Muscle layer of colon (tissue), 2 donors: ENCODE data around the gene TNFAIP6.
"Not testable (repeated sequence)": the region's sequence is repeated elsewhere in the genome, so short reads cannot be mapped to it uniquely, and the experiment has no call there.

Source experiments
- H3K27ac ChIP-seq: one replicate; pipeline ENCODE4 v1.7.0; 2013; ENCODE audit warnings: low read depth, mild to moderate bottlenecking, low read length, moderate library complexity
- H3K27me3 ChIP-seq, 2 donors: one replicate each; pipeline ENCODE4 v1.7.0; 2013; ENCODE audit warnings: low read length in 2 of 2, mild to moderate bottlenecking in 2 of 2; ENCODE audit not compliant: insufficient read depth in 2 of 2, control insufficient read depth in 1 of 2
- H3K36me3 ChIP-seq: one replicate; pipeline ENCODE4 v1.7.0; 2013; ENCODE audit warnings: mild to moderate bottlenecking, low read length; ENCODE audit not compliant: insufficient read depth
- H3K4me1 ChIP-seq: one replicate; pipeline ENCODE4 v1.7.0; 2013; ENCODE audit warnings: mild to moderate bottlenecking, low read length; ENCODE audit not compliant: insufficient read depth
- H3K4me3 ChIP-seq, 2 donors: one replicate each; pipeline ENCODE4 v1.7.0; 2013; ENCODE audit warnings: low read length in 2 of 2, low read depth in 1 of 2, mild to moderate bottlenecking in 1 of 2, moderate library complexity in 1 of 2
- H3K9ac ChIP-seq: one replicate; pipeline ENCODE4 v1.7.0; 2013; ENCODE audit warnings: low read length
- H3K9me3 ChIP-seq: one replicate; pipeline ENCODE4 v1.7.0; 2013; ENCODE audit warnings: mild to moderate bottlenecking, low read length
- donor health status: abdominal sarcoma.
- donor health status: Adenocarcinoma of cecum.

The TNFAIP6 gene

DNA sequence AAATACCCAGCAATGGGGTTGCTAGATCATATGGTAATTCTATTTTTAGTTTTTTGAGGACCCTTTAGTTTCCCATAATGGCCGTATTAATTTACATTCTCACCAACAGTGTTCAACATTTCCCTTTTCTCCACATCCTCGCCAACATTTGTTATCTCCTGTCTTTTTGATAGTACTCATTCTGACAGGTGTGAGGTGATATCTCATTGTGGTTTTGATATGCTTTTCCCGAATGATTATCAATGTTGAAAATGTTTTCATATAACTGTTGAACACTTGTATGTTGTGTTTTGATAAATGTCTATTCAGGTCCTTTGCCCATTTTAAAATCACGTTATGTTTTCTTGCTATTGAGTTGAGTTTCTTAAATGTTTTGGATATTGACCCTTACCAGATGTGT is 46.5 kb downstream of the TNFAIP6 start:
- H3K4me3 ChIP-seq: no peak overlapping the region
- no peaks in the 10 kb centered on the region for H3K36me3 ChIP-seq
- no peaks in the 10 kb centered on the region for H3K9me3 ChIP-seq

DNA sequence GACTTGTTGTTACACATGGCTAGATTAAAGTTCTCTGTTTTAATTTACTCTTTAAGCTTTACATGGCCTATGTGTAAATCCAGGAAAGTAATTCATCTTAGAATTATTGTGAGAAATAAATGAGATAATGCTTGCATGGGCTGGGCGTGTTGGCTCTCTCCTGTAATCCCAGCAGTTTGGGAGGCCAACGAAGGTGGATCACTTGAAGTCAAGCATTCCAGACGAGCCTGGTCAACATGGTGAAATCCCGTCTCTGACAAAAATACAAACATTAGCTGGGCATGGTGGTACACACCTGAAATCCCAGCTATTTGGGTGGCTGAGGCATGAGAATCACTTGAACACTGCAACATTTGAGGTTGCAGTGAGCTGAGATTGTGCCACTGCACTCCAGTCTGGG is 48.0 kb downstream of the TNFAIP6 start:
- Histone ChIP-seq H3K9ac (no peak overlapping the region), H3K9me3 (no peaks in the 10 kb centered on the region), H3K4me1 (no peaks in the 10 kb centered on the region), H3K4me3 (no peak overlapping the region), H3K27me3 (no peaks in the 10 kb centered on the region), H3K36me3 (no peaks in the 10 kb centered on the region), H3K27ac (no peak overlapping the region)

More for the DNA sequence above, 46.5 kb downstream of the TNFAIP6 start:
- Histone ChIP-seq H3K27me3 (no peaks in the 10 kb centered on the region), H3K4me1 (no peaks in the 10 kb centered on the region), H3K27ac (no peak overlapping the region), H3K9ac (no peak overlapping the region)

DNA sequence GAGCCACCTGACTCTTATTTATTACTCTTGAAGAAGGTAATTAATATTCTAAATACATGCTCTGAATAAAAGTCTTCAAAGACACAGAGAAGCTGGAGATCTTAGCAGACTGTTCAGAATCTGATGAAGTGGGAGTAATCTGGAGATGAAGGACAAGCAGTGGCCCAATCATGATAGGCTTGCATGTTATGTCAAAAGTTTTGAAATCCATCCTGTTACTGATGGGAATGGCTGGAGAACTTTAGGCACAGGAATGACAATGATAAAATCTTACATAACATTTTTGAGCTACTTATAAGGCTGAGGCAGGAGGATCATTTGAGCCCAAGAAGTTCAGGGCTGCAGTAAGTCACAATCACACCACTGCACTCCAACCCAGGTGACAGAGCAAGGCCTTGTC is 49.9 kb downstream of the TNFAIP6 start:
- Histone ChIP-seq H3K36me3 (no peaks in the 10 kb centered on the region), H3K4me3 (no peak overlapping the region), H3K27ac (no peak overlapping the region), H3K9me3 (no peaks in the 10 kb centered on the region), H3K27me3 (no peaks in the 10 kb centered on the region), H3K4me1 (no peaks in the 10 kb centered on the region), H3K9ac (no peak overlapping the region)

DNA sequence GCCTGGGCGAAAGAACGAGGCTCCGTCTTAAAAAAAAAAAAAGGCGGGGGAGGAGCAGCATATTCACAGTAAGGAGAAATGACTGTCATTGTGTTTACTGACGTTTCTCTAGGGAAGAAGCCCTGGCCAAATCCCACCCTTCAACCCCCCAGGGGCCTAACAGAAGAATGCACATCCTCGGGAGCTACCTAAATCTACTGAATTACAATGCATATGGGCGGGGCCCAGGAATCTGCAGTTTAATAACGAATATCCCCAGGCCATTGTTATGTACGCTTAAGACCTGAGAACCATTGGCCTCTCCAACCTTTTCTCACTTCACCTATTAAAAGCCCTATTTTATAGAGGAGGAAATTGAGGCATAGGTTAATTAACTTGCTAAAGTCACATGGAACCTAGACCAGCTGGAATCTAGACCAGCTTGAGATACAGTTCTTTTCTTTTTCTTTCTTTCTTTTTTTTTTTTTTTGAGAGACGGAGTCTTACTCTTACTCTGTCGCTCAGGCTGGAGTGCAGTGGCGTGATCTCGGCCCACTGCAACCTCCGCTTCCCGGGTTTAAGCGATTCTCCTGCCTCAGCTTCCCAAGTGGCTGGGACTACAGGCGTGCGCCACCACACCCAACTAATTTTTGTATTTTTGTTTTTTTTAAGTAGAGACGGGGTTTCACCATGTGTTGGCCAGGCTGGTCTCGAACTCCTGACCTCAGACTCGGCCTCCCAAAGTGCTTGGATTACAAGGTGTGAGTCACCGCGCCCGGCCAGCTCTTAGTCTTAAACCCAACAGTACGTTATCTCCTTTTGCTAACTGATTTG is 51.6 kb downstream of the TNFAIP6 start:
- no peak overlapping the region for H3K9ac ChIP-seq
- H3K27ac ChIP-seq: peak overlapping the region; percentile 55

DNA sequence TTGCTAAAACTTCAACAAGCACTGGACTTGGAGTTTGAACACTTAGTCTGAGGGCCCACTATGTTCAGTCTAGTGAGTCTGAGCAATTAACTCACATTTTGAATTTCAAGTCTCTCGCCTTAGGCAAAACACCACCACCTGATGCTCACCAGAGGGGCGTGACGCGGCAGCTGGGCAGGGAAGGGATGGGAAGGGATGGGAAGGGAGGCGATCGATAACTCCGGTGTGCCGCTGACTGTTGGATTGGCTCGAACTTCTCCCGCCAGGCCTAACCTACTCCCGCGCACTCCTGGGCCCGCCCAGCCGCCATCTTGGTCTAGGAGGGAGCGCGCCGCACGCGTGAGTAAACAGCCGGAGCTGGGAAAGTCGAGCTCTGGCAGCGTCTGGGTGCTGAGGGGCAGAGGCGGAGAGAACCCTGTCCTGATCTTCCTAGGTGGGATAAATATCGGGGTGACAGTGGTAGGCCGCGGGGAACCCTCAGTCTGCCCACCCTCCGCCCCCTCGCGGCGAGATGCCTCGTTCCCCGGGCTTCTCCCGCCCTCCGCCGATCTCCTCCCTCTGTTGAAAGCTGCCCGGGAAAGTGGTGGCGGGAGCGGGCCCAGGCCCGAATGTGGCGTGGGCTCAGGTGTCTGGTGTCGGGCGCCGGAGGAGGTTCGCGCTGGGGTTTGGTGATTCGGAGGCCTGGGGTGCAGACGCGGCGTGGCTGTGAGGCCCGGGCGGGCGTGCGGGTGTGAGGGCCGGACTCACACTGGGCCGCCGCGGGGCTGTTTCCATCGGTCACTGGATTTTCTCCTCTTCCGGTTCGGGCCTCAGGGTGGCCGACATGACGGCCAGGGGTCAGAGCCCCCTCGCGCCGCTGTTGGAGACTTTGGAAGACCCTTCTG is 52.5 kb downstream of the TNFAIP6 start, which contains the start of gene RIF1:
Gene RIF1 (plus strand): TSS at position 302 of the 884 bp plus-strand sequence. CDS start 522 bp downstream, at position 824.
- peak within 1 kb of the TSS; percentile 71 to 93 for H3K4me3 ChIP-seq
- H3K36me3 ChIP-seq: peaks cover 12% of the 10 kb centered on the region
- H3K4me1 ChIP-seq: no peaks in the 10 kb centered on the region
- H3K9ac ChIP-seq: peak within 1 kb of the TSS; percentile 89
- H3K27me3 ChIP-seq: no peaks in the 10 kb centered on the region
- H3K27ac ChIP-seq: peak within 1 kb of the TSS; percentile 55
- H3K9me3 ChIP-seq: no peaks in the 10 kb centered on the region

More for the DNA sequence above, 51.6 kb downstream of the TNFAIP6 start:
- H3K36me3 ChIP-seq: peaks cover 12% of the 10 kb centered on the region
- no peaks in the 10 kb centered on the region for H3K4me1 ChIP-seq
- no peaks in the 10 kb centered on the region for H3K27me3 ChIP-seq
- no peaks in the 10 kb centered on the region for H3K9me3 ChIP-seq
- H3K4me3 ChIP-seq: peak overlapping the region in 1 of 2 donors; percentile 93

DNA sequence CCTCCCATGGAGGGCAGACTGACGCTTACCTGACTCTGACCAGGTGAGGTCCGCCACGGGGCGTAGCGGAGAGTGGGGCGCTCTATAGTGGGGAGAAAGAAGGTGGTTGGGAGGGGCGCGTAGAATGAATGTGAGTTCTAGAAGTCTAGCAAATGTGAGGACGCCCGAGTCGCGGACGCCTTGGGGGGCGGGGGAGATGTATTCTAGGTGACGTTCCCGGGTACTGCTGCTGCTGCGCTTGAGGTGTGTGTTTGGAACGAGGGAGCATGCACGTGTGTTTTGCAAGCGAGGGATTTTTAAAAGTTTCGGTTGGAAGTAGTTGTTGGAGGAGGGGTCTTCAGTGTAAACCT is 53.1 kb downstream of the TNFAIP6 start:
- H3K4me3 ChIP-seq: peak overlapping the region; percentile 71 to 93
- no peaks in the 10 kb centered on the region for H3K9me3 ChIP-seq
- H3K9ac ChIP-seq: peak overlapping the region; percentile 89
- H3K27me3 ChIP-seq: no peaks in the 10 kb centered on the region
- peak overlapping the region; percentile 55 for H3K27ac ChIP-seq
- H3K36me3 ChIP-seq: peaks cover 12% of the 10 kb centered on the region
- no peaks in the 10 kb centered on the region for H3K4me1 ChIP-seq

DNA sequence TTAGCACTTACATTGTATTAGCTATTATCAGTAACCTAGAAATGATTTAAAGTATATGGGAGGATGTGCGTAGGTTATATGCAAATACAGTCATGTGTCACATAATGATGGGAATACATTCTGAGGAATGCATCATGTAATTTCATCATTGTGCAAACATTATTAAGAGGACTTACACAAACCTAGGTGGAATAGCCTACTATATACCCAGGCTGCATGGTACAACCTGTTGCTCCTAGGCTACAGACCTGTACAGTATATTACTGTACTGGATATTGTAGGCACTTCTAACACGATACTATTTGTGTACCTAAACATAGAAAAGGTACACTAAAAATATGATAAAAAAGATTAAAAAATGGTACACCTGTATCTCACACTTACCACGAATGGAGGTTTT is 60.3 kb downstream of the TNFAIP6 start:
- no peaks in the 10 kb centered on the region for H3K9me3 ChIP-seq
- H3K36me3 ChIP-seq: peaks cover 51% of the 10 kb centered on the region
- H3K4me3 ChIP-seq: no peak overlapping the region
- no peak overlapping the region for H3K9ac ChIP-seq
- no peaks in the 10 kb centered on the region for H3K4me1 ChIP-seq
- H3K27me3 ChIP-seq: no peaks in the 10 kb centered on the region
- H3K27ac ChIP-seq: no peak overlapping the region

DNA sequence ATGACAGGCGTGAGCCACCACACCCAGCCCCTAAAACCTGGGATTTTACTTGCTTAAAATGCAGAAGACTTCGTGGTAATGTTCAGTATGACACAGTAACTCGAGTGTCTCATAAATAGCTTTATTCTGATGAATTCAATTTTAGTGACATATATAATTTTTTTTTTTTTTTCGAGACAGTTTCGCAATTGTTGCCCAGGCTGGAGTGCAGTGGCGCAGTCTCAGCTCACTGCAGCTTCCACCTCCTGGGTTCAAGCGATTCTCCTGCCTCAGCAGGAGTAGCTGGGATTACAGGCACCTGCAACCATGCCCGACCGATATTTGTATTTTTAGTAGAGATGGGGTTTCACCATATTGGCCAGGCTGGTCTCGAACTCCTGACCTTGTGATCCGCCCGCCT is 64.3 kb downstream of the TNFAIP6 start:
- not testable (repeated sequence) for H3K9me3 ChIP-seq, H3K27me3 ChIP-seq, H3K9ac ChIP-seq, H3K4me1 ChIP-seq, H3K4me3 ChIP-seq, H3K27ac ChIP-seq
- H3K36me3 ChIP-seq: peaks cover 39% of the 10 kb centered on the region

DNA sequence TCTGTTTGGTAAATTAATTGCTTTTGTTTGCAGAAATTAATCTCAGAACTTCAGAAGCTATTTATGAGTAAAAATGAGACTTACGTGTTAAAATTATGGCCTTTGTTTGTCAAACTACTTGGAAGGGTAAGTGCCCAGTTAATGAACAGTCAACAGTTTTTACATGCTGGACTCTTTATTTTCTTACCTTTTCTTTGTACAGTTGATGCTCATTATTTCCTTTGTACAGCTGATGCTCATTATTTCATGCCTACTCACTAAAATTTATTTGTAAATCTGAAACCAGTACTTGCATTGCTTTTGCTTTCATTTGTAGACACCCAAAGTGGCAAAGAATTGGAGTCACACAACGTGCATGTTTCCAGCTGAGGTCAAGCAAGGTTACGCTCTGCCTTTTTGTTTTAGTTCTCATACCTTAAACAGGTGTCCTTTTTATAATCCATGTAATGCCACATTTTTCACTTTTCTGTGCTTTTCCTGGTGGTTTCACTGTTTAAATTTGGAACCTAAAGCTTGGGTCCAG is 65.6 kb downstream of the TNFAIP6 start:
- Histone ChIP-seq H3K4me1 (no peaks in the 10 kb centered on the region), H3K36me3 (peaks cover 32% of the 10 kb centered on the region), H3K9ac (no peak overlapping the region), H3K9me3 (no peaks in the 10 kb centered on the region), H3K4me3 (no peak overlapping the region), H3K27ac (no peak overlapping the region), H3K27me3 (no peaks in the 10 kb centered on the region)

DNA sequence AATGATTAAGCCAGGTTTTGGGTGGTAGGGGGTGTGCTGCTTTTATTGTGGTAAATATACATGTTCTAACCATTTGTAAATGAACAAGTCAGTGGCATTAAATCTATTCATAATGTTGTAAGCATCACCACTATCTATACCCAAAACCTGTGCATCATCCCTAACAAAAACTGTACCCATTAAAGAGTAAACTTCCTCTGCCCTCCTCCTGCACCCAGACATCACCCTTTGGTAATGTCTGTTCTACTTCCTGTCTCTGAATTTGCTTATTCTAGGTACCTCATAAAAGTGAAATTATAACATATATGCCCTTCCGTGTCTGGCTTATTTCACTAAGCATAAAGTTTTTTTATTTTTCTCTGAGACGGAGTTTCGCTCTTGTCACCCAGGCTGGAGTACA is 66.4 kb downstream of the TNFAIP6 start:
- Histone ChIP-seq H3K27ac (no peak overlapping the region), H3K36me3 (peaks cover 35% of the 10 kb centered on the region), H3K4me3 (no peak overlapping the region), H3K27me3 (no peaks in the 10 kb centered on the region), H3K4me1 (no peaks in the 10 kb centered on the region), H3K9me3 (no peaks in the 10 kb centered on the region), H3K9ac (no peak overlapping the region)
